ENCODE data around the gene AKR7A3. TPM values are rescaled to one million over a fixed set of nuclear protein-coding genes. Genes with fewer than 3 reads are reported as not detected.

The AKR7A3 gene
- polyA plus RNA-seq, 3 donors: 1.3 to 3.2 (median 1.5) TPM

GRCh38 chr1:19323987-19324664 is 35.6 kb upstream of the AKR7A3 start:
- no peak for DNase-seq (ENCODE audit: extremely low read depth in 1 of 11, low read depth in 9 of 11, low spot score in 4 of 11)

- no peak for DNase-seq (ENCODE audit: extremely low read depth in 1 of 11, low read depth in 9 of 11, low spot score in 4 of 11)
Measured at GRCh38 chr1:19322481-19322880, 33.9 kb upstream of the AKR7A3 start.

GRCh38 chr1:19321071-19321470 is 32.5 kb upstream of the AKR7A3 start:
- no peak for DNase-seq (ENCODE audit: extremely low read depth in 1 of 11, low read depth in 9 of 11, low spot score in 4 of 11)

DNA sequence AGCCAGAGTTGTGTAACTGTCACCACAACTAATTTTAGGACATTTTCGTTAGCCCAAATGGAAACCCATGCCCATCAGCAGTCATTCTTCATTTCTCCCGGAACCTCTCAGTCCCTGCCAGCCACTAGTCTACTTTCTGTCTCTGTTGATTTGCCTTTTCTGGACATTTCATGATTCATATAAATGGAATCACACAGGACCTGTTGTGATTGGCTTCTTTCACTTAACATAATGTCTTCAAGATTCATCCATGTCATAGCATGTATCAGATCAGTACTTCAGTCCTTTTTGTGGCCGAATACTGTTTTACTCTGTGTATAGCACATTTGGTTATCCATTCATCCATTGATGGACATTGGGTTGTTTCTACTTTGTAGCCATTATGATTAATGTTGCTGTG is 30.6 kb upstream of the AKR7A3 start:
- no peak for DNase-seq (ENCODE audit: extremely low read depth in 1 of 11, low read depth in 9 of 11, low spot score in 4 of 11)

GRCh38 chr1:19317126-19317910 is 28.7 kb upstream of the AKR7A3 start:
- DNase-seq (ENCODE audit: extremely low read depth in 1 of 11, low read depth in 9 of 11, low spot score in 4 of 11): no peak

DNA sequence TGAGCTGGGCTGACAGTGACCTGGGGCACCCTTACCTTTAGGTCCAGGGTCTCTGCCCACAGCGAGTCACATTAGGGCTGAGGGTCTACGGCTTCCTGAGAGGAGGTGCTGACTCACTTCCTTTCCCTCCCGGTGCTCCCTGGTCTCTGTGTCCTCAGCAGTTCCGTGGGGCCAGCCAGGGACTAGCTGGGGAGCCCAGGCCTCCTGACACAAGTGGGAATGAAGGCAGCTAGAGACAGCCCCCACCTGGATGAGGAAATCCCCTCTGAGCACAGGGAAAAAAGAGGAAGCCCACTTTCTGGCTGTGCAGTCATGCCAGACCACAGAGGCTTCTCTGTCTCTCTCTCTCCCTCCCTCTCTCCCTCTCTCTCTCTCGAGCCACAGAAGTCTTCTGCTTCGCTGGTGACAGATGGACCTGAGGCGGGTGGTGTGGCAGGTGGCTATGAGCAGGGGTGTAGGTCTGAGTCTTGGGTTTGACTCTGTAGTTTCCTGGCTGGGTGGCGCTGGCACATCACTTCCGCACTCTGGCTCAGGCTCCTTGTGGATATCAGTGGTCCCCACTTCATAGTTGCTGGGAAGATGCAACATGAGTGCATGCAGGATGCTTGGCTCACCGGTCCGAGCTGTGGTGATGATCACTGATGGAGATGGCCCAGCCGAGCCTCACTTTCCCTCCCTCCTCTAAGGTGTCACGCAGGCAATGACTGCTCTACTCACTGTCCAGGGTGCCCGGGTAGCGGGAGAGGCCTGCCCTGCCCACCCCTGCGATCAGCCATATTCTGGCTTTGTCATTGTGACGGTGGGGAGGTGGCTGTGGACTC is 27.0 kb upstream of the AKR7A3 start:
- DNase-seq (ENCODE audit: extremely low read depth in 1 of 11, low read depth in 9 of 11, low spot score in 4 of 11): no peak

DNA sequence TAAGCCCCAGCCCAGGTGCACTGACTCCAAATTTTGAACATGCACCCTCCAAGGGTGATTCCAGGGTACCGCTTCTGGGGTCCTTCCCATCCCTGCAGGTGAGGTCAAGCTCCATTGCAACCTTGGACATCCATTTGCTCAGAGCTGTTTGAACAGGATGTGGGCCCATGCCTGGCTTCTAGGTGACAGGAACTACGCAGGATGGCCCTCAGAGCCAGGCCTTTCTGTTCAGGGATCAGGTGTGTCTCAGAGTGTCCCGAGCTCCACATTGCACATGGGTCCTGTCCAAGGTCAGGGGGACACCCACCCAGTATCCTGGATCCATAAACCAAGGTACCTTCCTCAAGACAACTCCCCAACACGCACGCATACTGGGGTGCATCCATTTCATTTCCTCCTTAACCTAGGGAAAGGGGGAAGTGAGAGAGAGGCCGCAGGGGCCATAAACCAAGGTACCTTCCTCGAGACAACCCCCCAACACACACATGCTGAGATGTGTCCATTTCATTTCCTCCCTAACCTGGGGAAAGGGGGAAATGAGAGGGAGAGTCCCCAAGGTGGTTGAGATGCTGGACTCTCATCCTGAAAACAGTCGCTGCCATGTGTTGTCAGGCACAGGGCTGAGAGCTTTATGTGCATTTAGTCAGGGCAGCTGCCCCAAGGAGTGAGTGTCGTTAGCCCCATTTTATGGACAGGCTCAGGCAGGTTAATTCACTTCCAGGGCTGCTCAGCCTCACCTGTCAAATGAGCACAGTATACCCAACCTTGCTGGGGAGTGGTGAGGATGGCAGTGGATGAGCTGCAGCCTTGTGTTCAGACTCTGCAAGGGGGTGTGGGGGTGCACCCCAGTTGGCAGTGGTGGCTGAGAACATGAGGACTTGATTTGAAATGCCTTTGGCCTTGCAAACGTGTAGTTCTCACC is 25.7 kb upstream of the AKR7A3 start:
- no peak for DNase-seq (ENCODE audit: extremely low read depth in 1 of 11, low read depth in 9 of 11, low spot score in 4 of 11)

DNA sequence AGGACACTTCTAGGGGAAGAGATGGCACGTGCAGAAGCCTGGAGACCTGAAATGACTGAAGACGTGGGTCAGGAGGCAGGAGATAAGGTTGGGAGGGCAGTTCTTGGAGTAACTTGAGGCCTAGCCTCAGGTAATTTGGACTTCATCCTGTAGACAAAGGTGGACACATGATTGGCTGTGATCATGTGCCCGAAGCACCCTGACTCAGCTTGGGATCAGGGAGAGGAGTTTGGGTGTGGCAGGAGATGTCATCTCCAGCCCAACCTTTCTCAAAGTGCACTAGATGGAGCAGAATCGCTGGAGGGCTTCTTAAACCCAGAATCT is 25.0 kb upstream of the AKR7A3 start:
- no peak for DNase-seq (ENCODE audit: extremely low read depth in 1 of 11, low read depth in 9 of 11, low spot score in 4 of 11)

- DNase-seq (ENCODE audit: extremely low read depth in 1 of 11, low read depth in 9 of 11, low spot score in 4 of 11): peak in 1 of 11 donors; percentile 23
Measured at GRCh38 chr1:19312782-19313635, 24.4 kb upstream of the AKR7A3 start.

DNA sequence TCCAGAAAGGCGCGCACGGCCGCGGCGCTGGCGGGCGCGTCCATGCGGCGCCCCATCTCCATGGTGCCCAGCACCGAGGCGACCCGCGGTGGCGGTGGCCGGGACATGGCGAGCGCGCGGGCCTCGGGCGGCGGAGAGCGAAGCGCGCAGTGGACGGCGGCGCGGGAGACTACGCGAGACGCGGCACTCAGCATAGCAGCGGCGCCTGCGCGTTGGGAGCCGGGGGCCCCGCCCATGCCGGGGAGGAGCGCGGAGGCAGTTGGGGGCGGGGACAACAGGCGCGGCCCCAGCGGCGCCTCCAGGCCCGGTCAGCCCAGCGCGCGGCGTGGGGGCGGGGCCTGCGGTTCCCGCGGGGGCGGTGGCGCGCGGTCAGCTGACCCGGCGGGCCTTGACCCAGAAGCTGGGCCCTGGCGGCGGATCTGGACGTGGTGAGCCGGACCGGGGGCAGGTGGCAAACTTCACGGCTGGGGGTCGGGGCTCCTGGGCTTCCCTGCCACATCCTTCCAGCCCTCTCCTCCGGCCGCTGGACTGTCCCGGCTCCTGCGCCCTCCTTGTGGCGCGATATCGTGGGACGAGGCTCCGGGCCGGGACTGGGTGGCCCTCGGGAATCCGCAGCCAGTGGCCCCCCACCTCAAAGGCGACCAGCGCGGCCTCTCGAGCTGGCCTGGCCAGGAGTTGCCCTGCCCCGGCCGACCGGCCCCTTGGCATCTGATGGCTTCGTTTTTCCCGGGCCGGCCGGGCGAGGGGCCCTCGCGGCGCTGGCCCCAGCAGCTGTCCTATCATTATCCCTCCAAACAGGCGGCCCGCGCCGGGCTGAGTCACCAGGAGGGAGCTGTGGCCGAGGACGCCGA is 23.6 kb upstream of the AKR7A3 start, which contains the start of the genes AKR7A2 and SLC66A1:
Gene AKR7A2 (minus strand): TSS at position 214 of the 851 bp plus-strand sequence. CDS start 20 bp downstream, at position 194.
Gene SLC66A1 (plus strand): TSS at position 396 of the 851 bp plus-strand sequence. CDS start 5,352 bp downstream, outside the sequence.
- DNase-seq (ENCODE audit: extremely low read depth in 1 of 11, low read depth in 9 of 11, low spot score in 4 of 11): peak; percentile 72 to 94 (median 90)

GRCh38 chr1:19311503-19311930 is 22.9 kb upstream of the AKR7A3 start:
- no peak for DNase-seq (ENCODE audit: extremely low read depth in 1 of 11, low read depth in 9 of 11, low spot score in 4 of 11)

GRCh38 chr1:19310720-19311502 is 22.3 kb upstream of the AKR7A3 start:
- peak in 1 of 11 donors; percentile 8 for DNase-seq (ENCODE audit: extremely low read depth in 1 of 11, low read depth in 9 of 11, low spot score in 4 of 11)

DNA sequence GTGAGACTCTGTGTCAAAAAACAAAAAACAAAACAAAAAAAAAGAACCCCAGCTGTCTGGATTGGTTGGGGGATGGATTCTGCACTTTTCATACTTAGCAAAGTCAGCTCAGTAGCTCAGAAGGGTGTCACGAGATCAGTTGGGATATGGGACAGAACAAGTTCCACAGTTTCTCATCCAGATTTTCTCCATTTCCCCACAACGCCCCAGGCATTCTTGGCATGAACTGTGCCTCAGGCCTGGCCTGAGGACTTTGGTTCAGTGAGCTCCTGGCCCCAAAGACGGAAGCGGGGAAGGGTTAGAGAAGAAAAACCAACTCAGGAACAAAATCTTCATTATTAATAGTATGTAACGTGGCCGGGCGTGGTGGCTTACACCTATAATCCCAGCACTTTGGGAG is 21.5 kb upstream of the AKR7A3 start:
- no peak for DNase-seq (ENCODE audit: extremely low read depth in 1 of 11, low read depth in 9 of 11, low spot score in 4 of 11)

- peak in 3 of 11 donors; percentile 12 to 45 (median 34) for DNase-seq (ENCODE audit: extremely low read depth in 1 of 11, low read depth in 9 of 11, low spot score in 4 of 11)
Measured at GRCh38 chr1:19309123-19309813, 20.7 kb upstream of the AKR7A3 start.

- no peak for DNase-seq (ENCODE audit: extremely low read depth in 1 of 11, low read depth in 9 of 11, low spot score in 4 of 11)
Measured at GRCh38 chr1:19308509-19308907, 19.9 kb upstream of the AKR7A3 start.

All from renal cortex interstitium (tissue), 11 donors.